Measurements from ENCODE around the gene SLC29A1. TPM values are rescaled to one million over a fixed set of nuclear protein-coding genes. Genes with fewer than 3 reads are reported as not detected.

Gene SLC29A1
- total RNA-seq, 1 experiment from 2014 or later = 20.4 TPM

DNA sequence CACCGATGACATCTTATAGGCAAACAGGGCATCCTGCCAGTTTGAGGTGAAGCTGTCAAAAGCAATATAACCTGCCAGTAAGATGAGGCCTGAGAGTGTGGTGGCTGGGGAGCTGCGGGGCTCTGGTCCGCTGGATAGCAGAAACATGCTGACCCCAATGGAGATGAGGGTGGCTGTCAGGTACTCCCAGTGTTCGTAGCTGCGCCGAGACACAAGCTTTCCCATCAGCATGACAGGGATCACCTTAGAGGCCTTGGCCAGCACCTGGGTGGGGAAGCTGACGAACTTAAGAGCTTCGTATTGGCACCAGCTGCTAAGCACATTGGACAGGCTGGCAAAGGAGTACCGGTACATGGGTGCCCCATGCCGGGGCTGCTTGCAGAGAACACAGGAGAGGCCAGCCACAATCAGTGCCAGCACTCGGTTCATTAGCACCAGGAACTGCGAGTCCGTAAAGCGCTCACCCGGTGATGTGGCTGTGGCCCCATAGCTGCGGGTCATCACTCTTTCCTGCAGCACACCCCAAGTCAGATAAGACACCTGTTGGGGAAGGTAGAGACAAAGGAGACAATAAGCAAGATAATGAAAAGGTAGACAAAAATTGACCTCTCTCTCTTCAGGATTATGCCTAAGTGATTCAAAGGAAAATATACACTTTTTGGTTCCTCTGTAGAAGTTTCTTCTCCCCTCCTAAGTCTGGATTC is 31.9 kb downstream of the SLC29A1 start:
- DNase-seq (ENCODE audit: low read depth) = no peak

DNA sequence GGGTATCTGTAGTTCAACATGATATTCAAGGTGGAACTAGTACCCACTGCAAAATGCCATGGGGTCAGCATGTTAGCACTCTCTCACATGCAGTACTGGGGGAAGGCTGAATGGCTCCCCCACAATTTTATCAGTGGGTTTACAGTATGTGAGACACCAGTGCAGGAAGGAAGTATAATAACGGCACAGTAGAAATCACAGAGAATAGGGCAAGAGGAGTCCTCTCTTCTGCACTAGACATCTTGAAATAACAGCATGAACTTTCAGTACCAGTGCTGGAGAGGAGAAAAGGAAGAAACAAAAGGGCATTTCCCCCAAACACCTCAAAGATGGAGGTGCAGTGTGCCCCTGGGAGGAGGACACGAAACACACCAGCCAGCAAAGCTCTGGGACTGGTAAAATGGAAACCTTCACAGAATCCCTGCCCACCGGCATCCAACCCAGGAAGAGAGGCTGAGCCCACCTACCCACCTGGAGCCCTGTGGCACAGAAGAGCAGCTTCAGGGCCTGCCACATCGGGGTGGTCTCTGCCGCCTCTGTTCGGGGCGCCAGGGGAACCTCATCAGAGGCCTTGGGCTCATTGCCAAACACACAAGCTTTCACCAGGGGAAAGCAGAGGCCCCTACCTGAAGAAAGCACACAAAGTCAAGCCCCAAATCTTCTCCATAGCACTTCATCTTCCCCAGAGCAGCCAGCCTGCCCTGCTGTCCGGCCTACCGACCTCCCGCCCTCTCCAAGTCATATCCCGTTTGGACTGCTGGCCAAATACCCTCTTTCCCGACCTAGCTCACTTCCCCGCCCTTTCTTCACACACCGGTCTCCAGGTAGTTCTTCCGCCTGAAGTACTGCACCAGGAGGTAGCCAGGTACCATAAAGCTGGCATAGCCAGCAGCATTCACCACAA is 32.7 kb downstream of the SLC29A1 start:
- DNase-seq (ENCODE audit: low read depth) = peak; percentile 35

DNA sequence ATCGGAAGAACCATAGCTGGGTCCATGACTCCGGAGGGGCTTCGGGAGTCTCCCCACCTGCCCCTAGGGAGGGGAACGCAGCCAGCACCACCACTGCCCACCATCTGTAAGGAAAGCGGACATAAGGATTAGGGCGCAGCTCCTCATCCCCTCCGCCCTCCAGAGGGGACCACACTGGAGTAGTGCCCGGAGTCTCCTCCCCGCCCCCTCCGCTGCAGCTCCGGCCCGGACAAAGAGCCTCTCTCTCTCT is 33.3 kb downstream of the SLC29A1 start:
- DNase-seq (ENCODE audit: low read depth) = no peak

DNA sequence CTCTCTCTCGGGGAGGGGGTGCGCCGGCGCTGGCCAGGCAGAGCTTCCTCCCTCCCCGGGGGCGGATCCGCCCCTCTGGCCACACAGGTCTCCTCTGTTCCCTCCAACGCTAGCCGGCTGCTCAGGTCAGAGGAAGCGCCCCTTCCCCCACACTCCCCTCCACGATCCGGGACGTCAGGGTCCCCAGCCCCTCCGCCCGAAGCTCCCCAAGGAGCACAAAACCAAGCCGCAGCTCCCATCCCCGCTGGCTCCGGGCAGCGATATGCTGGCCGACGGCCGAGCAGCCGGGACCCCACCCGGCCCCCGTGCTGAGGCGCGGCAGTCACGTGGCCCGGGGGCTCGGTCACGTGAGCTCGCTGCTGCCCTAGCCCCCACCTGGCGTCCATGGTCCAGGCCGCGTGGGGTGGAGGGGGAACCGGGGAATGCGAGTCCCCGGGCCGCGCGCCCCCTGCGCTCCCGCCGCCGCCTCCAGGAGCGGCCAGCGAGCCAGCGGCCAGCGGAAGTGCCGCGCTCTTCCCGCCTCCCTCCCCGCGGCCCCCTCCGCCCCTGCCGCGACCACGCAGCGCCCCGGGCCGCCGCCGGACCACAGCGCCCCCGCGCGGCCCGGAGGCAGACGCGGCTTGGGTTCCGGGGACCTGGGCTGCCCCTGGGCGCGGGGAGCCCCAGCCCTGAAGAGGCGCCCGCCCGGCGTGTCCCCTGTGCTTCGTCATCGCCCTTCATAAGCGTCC is 33.8 kb downstream of the SLC29A1 start, which contains the start of gene SLC35B2:
TSS of gene SLC35B2 (minus strand) at position 504 of the 728 bp plus-strand sequence. CDS start at position 386, 118 bp downstream.
- DNase-seq (ENCODE audit: low read depth) = peak; percentile 86

DNA sequence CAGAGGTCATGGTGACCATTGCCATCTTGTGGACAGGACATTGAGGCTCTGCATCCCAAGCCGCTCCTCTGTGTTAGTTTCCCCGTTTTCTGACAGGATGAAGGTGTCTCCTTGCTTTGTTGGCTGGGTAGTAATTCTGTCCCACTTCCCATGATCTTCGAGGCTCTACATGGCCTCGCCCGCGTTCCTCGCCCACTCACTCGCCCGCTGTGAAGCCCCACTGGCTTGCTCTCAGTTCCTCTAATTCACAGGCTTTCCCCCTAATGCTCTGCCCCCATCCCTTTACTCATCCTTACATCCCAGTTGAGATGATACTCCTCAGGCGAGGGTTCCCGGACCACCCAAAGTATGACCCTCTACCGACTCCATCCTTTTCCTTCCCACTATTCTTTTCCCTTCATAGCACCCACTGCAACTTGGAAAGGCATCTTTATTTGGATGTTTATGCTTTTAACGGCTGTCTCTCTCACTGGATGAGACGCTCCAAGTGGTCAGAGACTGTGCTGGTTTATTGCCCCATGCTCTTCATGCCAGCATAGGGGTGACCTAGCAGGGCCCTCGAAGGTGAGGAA is 34.4 kb downstream of the SLC29A1 start:
- no peak for DNase-seq (ENCODE audit: low read depth)

DNA sequence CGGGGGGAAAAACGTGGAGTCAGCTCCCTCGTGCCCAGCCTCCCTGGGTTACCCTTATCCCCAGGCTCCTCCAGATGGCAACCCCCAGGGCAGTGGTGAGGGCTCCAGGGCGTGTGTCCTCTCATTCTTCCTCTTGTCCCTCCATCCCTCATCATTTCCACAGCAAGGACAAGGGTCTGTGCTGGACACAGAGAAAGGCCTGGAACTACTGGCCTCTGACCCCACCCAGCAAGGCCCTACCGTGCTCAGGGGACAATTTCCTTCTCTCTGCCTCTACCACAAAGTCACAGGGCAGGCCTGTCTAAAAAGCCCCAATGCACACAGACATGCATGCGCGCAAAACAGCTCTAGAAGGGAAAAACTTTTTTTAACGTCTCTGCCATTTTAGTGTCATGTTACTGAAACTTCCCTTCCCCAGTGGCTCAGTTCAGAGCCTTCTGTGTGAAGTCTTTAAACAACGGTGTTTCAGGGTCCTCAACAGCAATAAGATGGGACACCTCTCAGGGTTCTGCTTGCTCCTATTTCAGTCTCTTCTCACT is 35.0 kb downstream of the SLC29A1 start:
- no peak for DNase-seq (ENCODE audit: low read depth)

DNA sequence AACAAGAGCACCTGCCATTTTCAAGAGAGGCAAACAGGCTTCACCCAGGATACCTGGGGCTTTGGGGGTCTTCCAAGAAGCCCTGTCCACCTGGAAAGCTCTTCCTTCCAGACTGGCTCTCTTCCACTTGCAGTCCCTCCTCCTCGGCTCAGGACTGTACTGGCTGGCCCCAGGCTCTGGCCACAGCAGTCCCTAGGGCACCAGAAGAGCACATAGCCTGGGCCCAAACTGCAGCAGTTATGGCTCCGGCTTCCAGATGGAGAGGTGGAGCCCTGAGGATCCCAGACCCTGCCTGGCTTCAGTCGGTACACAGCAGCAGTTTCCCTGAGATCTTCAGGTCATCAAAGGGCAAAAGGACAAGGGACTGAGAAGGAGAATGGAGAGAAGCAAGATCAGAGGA is 35.5 kb downstream of the SLC29A1 start:
- no peak for DNase-seq (ENCODE audit: low read depth)

DNA sequence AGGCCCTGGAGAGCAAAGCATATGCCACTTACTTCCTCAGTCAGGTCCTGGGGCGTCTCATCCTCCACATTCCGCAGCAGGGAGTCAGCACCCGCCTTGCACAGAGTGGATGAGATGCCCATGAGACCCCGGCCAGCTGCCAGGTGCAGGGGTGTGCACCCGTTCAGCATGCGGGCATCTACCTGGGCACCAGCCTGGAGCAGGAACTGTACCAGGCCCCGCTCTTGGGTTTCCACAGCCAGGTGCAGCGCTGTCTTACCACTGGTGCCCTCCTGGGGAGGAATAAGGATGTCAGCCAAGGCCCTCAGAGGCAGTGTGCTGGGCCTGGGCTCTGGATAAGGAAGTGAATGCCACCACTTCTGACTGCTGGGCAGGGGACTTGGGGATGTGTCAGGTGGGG is 36.6 kb downstream of the SLC29A1 start:
- no peak for DNase-seq (ENCODE audit: low read depth)

DNA sequence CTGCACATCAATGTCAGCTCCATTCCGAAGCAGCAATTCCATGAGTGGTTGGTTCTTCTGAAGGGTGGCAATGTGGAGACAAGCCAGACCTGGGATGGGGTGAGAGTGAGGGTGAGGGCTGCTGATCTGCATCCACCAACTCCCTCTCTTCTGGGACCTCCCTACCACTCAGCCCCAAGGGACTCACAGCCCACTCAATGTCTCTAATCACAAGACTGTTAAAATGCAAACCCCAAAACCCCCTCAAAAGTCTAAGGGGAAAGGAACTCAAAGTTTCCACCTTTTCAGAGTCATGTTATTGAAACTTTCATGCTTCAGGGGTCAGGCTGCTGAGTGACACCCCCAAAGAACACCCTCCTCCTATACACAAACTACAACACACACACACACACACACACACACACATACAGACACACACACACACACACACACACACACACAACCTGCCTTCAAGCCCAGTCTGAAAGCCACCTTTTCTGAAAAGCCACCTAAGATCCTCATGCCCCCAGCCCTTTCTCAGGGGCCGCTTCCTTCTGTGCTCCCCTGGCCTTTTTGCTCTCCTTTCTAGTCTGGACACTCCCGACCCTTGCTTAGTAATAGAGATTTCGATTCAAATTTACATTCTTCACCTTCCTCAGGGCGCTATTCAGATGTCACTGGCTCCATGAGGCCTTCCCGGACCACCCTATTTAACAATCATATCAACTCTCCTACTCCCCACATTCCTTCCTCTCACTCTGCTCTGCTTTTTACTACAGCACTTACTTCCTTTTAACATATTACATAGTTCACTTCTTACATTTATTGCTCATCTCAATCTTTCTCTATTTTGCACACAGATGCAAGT is 37.3 kb downstream of the SLC29A1 start:
- DNase-seq (ENCODE audit: low read depth) = no peak

DNA sequence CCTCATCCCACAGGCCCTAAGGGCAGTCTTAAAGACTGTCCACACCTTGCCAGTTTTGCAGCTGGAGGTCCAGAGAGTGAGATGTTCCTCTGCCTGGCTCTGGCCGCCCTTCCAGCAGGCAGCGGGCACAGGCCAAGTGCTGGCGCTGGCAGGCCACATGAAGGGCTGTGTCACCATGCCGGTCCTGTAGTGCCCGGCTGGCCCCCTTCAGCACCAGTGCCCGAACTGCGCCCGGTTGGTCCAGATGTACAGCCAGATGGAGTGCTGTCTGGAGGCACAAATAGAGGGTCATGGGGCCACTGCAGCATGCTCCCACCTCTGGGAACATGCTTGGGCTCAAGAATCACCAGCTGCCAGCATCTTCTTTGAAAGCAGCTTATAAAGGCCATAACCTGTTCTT is 38.2 kb downstream of the SLC29A1 start:
- no peak for DNase-seq (ENCODE audit: low read depth)

DNA sequence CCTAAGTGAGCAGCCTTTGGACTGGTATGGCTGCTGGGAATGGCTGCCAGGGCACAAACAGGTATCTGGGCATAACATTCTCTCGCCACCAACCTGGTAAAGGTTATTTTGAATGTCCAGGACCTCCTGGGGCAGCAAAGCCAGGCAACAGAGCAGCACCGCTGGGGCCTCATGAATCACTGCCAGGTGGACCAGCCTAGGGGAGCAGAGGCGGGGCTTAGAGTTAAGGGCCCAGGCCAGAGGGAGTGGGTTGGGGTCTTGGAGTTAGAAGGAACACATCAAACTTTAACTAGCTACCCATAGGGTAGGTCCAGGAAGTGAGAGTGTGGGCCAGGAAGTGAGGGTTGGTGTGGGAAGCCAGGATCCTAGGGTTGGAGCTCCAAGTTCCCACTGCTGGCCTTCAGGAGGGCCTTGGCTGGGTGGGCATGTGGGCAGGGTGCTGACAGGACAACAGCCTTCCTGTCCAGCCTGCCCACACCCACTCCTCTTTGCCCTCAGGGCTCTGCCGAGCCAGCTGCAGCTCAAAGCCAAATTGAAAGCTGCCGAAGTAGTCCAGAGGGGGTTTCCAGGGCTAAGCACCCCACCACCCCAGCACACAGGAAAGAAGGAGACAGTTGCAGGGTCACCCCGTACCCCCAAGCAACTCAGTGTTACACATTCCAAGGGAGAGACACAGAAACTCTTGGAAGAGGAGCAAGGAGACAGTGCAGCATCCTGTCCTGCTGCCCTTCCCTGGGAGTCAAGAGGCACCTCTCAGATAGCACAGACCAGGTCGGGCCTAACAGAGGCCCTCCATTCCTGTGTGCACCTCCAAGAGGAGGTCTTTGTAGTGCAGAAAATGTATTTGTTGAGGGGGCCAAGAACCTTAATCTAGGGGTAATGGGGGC is 39.3 kb downstream of the SLC29A1 start:
- no peak for DNase-seq (ENCODE audit: low read depth)

DNA sequence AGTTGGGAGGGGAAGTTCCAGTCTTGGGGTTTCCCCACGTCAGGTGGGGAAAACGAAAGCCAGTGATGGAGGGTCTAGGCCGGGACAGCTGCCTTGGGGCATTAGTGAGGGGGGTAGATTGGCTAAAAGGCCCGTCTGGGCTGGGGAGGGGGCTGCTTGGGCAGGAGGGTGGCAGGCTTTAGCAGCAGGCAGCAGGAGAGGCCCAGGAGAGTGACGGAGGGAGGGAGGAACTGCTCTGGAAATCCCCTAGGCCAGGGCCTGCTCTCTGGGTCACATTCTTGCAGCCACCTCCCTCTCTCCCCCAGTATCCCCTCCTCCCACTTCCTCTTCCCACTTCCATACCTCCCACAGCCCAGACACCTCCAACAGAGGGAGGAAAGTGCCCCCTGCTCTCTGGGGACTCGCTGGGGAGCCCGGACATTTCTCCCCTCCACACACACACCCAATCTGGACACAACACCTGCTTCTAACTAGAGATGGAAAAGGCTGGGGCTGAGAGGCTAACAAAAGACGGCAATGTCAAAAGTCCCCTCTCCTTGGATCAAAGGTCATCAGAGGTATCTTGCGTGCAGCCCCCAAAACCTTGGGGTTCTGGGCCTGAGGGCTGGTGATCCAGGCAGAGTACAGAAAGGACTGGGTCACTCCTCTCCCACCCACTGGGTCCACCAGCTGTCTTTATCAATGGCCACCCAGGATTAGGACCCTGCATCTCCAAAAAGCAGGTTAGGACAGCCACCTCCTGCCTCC is 40.1 kb downstream of the SLC29A1 start:
- DNase-seq (ENCODE audit: low read depth) = peak; percentile 84

DNA sequence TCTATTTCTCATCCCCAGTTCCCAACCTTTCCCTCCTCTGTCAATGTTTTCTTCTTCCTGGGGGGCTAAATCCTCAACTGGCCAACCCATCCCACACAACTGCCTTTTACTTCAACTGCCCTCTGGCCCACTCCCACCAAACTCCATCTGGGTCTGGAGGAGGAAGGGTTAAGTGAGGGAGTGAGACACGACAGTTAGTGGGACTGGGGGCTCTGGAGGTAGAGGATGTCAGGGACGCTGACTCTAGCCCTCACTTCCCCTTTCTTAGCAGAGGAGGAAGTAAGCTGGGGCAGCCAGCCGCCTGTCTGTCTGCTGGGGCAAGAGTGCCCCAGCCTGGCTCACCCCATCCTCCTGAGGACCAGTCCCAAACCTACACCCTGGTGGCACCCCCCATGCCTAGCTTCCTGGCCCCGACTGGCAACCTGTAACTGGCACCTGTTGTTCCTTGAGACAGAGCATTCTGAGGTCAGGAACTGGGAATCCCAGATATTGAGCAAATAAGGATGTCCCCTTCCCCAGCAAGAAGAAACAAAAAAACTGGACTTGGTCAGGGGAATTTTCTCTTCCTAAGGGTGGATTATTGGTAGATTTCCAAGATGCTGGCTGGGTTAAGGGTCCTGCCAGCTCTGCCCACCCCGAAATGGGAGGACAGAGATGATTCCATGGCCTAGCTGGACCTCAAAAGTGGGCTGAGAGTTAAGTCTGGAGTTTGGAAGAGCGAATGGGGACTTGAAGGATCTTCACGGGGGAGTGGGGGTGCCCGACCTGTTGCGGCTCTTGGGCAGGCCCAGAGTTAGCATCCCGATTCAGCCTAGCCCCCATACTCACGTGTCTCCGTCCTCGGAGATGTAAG is 41.0 kb downstream of the SLC29A1 start:
- DNase-seq (ENCODE audit: low read depth) = peak; percentile 40

DNA sequence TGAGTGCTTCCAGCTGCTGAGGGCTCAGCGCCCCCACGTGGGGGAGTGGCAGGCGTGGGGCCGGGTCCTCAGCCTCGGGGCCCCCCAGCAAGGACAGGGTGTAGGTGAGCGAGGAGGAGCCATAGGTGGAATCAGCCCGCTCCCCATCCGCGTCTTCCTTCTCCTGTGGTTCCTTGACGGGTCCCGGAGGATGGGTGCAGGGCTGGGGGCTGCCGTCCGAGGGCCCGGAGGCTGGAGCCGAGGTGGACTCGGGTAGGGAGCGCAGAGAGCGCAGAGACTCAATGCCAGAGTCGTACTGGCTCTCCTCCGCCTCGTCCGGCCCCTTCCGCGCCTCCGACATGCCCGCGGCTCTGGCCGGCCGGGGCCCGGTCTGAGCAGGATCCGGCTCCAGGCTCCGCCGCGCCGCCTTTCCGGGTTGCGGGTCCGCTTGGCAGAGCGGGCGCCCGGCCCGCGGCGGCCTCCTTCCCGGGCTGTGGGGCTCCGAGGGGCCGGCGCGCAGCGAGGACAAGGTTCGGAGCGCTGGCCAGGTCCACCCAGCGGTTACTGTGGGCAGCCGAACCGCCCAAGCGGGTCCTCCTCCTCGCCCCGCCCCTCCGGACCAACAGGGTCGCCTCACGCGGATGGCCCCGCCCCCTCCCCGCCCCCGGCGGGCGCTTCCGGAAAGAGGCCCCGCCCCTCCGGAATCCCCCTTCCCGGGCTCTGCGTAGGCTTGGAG is 41.8 kb downstream of the SLC29A1 start, which contains the start of gene NFKBIE:
TSS of gene NFKBIE (minus strand) at position 545 of the 715 bp plus-strand sequence. CDS start at position 340, 205 bp downstream.
- DNase-seq (ENCODE audit: low read depth) = peak; percentile 97

DNA sequence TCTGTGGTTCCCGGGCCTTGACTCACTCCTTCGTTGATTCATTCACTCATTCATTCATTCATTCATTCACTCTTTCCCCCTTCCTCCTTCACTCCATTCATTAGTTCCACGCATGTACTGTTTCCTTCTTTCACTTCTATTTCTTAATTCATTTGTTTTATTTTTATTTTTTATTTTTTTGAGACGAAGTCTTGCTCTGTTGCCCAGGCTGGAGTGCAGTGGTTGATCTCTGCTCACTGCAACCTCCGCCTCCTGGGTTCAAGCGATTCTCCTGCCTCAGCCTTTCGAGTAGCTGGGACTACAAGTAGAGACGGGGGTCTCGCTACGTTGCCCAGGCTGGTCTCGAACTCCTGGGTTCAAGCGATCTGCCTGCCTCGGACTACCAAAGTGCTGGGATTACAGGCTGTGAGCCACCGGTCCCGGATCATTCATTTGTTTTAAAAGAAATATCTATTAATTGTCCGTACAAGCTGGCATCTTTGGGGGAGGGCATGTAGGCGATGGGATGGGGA is 42.4 kb downstream of the SLC29A1 start:
- DNase-seq (ENCODE audit: low read depth) = no peak

DNA sequence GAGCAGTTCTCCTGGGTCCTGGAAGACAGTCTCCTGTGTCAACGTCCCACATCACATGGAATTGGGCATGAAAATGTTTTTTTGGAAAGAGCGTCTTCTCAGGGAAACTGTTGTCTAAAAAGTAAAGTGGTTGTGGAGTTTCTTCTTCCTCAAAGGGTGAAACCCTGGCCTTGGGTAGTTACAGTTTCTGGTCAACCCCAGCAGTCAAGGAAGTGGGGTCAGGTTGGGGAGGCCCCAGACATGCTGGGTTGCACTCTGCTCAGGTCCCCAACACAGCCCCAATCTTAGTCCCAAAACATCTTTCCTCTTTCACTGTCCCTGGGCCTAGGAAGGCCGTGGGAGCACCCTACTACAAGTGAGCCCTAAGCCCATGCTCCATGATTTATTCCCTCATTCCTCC is 43.0 kb downstream of the SLC29A1 start:
- no peak for DNase-seq (ENCODE audit: low read depth)

DNA sequence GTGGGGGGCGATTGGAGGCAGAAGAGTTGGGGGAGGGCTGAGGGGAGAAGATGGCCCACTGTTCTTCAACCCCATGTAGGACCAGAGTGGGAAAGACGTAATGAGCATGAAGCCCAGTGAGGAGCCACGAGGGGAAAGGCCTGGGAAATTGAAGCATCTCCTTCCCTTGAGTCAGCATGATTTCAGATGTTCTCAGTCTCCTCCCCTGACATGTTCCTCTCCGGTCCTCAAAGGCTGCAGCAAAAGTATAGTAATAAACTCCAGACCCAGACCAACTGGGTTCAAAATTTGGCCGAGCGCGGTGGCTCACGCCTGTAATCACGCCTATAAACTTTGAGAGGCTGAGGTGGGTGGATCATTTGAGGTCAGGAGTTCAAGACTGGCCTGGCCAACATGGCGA is 43.9 kb downstream of the SLC29A1 start:
- no peak for DNase-seq (ENCODE audit: low read depth)

Data from Daoy (cell line).